HG03095 (cell line): ENCODE measurements around the gene NCOA3.
"Not testable (repeated sequence)": the region's sequence is repeated elsewhere in the genome, so short reads cannot be mapped to it uniquely, and the experiment has no call there.

Experiments
- ATAC-seq: cut with Tn5 transposase; IDR thresholded peaks from one replicate; pipeline ENCODE4 v1.9.1; 2021; ENCODE audit warnings: moderate library complexity; ENCODE audit not compliant: unreplicated experiment

Gene NCOA3

DNA sequence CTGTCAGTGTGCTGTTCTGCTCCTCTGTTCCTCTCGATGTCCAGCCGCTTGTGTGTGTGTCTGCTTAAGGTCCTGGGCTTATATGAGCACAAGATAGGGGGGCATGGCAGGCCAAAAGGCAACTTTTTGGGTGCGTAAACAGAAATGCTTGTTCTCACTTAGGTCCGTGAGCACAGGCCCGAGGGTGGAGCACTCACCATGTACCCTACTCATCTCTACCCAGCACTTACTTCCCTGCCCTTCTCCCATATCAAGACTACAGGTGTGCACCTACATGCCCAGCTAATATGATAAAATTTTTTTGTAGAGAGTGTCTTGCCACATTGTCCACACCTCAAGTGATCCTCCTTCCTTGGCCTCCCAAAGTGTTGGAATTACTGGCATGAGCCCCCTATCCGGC, 34.3 kb downstream of the NCOA3 start:
- no peak for ATAC-seq

DNA sequence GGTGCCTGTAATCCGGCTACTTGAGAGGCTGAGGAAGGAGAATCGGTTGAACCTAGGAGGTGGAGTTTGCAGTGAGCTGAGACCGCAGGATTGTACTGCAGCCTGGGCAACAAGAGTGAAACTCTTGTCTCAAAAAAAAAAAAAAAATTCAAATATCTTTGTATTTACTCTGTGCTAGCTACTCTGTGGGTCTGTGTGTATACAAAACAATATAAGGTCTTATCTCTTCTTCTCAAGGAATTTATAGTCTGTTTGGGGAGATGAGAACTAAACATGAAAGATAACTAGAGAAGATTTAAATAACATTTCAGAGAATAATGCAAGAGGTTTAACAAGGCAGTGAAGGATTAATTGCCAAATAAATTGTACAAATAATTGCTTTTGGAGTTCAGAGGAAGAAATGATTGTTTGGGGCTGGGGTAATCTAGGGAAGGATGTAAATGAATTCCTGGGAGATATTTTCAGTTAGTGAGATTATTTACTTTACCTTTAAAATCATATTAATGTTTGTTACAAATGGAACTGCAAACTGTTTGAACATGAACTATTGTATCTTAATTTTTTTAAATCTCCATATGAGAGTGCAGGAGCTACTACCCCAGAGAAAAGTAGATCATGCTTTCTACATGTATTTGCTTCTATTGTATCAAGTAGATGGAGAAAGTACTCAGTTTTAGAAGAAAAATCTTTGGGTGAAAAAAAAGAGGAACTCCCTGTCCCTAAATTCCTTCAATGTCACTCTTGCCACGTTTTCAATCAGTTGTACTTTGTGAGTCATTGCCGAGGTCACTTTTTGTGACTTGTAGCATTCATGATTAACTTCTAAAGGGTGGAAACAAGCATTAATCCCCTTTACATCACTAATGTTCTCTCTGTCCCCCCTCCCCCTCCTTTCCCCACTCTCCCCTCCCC, 39.0 kb downstream of the NCOA3 start:
- no peak for ATAC-seq

GRCh38 chr20:47541355-47541922, 39.8 kb downstream of the NCOA3 start:
- no peak for ATAC-seq

DNA sequence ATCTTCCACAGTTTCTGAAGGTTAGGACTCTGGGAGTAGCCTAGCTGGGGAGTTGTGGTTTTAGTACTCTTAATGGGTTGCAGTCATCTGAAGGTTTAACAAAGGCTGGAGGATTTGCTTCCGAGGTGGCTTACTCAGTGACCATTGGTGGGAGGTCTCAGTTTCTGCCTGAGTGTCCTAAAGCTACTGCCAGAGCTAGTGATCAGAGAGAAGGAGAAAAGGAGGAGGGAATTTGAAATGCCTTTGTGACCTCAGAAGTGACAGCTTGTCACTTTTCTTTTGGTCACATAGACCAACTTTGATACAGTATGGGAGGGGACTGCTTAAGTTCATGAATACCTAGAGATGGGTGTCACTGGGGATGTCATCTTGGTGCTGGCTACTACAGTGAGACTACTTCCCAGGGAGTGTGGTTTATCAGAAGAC, 41.3 kb downstream of the NCOA3 start:
- no peak for ATAC-seq

GRCh38 chr20:47544240-47544639, 42.6 kb downstream of the NCOA3 start:
- ATAC-seq, result no peak

DNA sequence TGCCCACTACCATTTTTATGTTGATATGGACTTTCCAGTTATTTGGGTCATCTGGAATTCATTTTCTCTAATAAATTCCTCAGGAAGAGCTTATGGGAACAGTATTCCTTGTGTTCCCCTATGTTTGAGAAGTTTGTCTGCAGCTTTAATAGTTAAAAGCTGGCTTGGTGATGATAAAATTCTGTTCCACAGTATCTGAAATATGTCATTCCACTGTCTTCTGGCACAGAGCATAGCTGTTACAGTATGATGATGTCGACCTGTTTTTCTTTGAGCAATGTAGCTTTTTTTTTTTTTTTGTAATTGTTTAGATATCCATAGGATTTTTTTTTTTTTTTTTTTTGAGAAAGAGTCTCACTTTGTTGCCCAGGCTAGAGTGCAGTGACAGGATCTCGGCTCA, 43.2 kb downstream of the NCOA3 start:
- no peak for ATAC-seq

DNA sequence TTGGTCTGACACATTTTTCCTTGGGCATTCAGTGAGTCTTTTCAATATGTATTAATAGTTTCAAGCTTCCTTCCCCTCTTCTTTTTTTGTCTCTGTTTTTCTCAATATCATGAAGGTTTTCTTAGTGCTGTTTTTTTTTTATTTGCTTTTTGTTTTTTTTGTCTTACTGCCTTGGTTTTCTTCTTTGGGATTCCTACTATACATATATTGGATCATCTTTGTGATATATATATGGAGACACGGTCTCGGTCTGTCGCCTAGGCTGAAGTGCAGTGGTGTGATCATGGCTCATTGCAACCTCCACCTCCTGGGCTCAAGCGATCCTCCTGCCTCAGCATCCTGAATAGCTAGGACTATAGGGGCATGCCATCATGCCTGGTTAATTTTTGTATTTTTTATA, 43.8 kb downstream of the NCOA3 start:
- ATAC-seq, result no peak

- ATAC-seq, result no peak
These were observed 44.7 kb downstream of the NCOA3 start for GRCh38 chr20:47546184-47547033.

DNA sequence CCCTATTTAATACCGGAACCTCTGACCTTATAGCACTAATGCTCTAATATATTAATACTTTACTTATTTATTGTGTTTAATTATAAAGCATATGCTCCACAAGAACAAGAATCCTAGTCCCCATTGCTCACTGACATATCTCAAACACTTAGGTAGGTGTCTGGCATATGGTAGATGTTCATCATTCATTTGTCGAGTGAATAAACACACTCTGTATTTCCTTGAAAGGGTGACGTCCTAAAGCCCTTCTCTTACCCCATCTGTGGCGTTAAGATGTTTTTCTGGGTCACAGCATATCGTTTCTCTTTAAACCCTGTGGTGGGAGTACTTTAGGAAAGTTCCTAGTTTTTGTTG, 45.3 kb downstream of the NCOA3 start:
- ATAC-seq, result no peak

- no peak for ATAC-seq
These were observed 48.0 kb downstream of the NCOA3 start for GRCh38 chr20:47549671-47550070.

- ATAC-seq, result no peak
These were observed 49.5 kb downstream of the NCOA3 start for GRCh38 chr20:47551222-47551621.

GRCh38 chr20:47551841-47552240, 50.2 kb downstream of the NCOA3 start:
- ATAC-seq, result no peak

- ATAC-seq, result no peak
These were observed 51.3 kb downstream of the NCOA3 start for GRCh38 chr20:47552996-47553395.

- not testable (repeated sequence) for ATAC-seq
These were observed 52.0 kb downstream of the NCOA3 start for GRCh38 chr20:47553594-47554235.

GRCh38 chr20:47554283-47554682, 52.6 kb downstream of the NCOA3 start:
- ATAC-seq, result not testable (repeated sequence)

- no peak for ATAC-seq
These were observed 55.5 kb downstream of the NCOA3 start for GRCh38 chr20:47557218-47557617.

DNA sequence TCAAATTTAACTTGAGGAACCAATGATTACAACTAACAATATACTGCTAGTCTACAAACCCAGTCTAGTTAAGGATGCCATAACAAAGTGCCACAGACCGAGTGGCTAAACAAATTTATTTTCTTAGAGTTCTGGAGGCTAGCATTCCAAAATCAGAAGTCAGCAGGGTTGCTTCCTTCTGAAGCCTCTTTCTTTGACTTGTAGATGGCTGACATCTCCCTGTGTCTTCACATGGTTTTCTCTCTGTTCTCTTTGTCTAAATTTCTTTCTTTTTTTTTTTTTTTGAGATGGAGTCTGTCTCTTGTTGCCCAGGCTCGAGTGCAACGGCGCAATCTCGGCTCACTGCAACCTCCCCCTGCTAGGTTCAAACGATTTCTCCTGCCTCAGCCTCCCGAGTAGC, 56.1 kb downstream of the NCOA3 start:
- ATAC-seq, result no peak

- no peak for ATAC-seq
These were observed 56.8 kb downstream of the NCOA3 start for GRCh38 chr20:47558295-47559066.

DNA sequence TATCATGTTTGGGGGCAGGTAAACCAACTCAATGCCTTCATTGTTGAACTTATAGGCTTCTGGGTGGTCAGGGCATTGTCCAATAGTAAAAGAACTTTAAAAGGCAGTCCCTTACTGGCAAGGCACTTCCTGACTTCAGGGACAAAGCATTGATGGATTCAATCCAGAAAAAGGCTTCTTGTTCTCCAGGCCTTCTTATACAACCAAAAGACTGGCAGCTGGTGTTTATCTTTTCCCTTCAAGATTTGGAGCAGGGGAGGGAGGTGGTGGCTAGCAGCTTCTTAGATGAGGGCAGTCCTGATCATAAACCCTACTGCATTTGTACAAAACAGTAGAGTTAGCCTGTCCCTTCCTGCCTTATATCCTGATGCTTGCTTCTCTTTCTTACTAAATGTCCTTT, 57.5 kb downstream of the NCOA3 start:
- no peak for ATAC-seq

DNA sequence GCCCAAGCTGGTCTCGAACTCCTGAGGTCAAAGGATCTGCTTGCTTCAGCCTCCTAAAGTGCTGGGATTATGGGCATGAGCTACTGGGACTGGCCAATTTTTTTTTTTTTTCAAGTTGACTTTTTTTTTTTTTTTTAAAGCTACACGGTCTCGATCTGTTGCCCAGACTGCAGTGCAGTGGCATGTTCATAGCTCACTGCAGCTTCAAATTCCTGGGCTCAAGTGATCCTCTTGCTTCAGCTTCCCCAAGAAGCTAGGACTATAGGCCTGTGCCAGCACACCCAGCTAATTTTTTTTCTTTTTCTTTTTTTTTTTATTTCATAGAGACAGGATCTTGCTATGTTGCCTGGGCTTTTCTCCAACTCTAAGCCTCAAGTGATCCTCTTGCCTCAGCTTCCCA, 59.5 kb downstream of the NCOA3 start:
- ATAC-seq, result no peak
